SH-SY5Y (cell line): ENCODE results near the gene METTL16.

Experiments used
- GATA2 ChIP-seq: IDR thresholded peaks from 2 replicates; pipeline ENCODE4 v1.6.1; 2011; ENCODE audit warnings: mild to moderate bottlenecking, low read depth, low read length
- GATA3 ChIP-seq: IDR thresholded peaks from 2 replicates; pipeline ENCODE4 v1.6.1; 2011; ENCODE audit warnings: low read depth, mild to moderate bottlenecking, low read length, moderate library complexity

The METTL16 gene

DNA sequence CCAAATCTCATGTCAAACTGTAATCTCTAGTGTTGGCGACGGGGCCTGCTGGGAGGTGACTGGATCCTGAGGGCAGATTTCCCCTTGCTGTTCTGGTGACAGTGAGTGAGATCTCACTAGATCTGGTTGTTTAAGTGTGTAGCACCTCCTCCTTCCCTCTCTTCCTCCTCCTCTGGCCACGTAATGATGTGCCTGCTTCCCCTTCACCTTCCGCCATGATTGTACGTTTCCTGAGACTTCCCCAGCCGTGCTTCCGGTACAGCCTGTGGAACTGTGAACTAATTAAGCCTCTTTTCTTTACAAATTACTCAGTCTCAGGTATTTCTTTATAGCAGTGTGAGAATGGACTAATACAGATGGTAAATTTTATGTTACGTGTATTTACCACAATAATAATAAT, 49.2 kb downstream of the METTL16 start:
- TF ChIP-seq GATA3, result no peak
- TF ChIP-seq GATA2, result no peak

DNA sequence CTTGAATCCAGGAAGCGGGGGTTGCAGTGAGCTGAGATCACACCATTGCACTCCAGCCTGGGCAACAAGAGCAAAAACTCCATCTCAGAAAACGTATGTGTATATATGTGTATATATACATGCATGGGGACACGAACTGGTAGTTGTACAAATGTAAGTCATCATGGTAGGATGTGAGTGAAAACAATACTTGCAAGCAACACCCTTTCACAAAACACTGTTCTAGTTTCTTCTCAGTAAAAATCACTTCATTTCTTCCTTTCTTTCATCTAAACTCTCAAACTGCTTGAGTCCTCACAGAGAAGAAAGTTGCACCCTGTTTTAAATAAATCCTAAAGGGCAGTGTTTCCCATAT, 51.8 kb downstream of the METTL16 start:
- TF ChIP-seq GATA2 (no peak), GATA3 (no peak)

DNA sequence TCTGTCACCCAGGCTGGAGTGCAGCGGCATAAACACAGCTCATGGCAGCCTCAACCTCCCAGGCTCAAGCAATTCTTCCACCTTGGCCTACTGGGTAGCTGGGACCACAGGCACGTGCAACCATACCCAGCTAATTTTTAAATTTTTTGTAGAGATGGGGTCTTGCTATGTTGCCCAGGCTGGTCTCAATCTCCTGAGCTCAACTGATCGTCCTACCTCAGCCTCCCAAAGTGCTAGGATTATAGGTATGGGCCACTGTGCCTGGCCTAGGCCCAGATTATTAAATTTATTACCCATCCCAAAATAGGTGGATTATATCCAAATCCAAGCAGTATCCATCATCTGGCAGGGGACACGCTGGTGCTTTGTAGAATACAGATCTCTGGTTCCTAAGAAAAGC, 53.8 kb downstream of the METTL16 start:
- no peak for TF ChIP-seq GATA2
- TF ChIP-seq GATA3, result no peak

DNA sequence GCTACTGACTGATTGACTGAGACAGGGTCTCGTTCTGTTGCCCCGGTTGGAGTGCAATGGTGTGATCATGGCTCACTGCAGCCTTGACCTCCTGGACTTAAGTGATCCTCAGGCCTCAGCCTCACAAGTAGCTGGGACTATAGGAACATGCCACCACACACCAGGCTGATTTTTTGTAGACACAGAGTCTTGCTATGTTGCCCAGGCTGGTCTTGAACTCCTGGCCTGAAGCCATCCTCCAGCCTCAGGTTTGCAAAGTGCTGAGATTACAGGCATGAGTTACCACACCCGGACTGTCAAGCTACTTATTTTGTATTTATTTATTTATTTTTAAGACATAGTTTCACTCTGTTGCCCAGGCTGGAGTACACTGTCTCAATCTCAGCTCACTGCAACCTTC, 55.2 kb downstream of the METTL16 start:
- no peak for TF ChIP-seq GATA3
- TF ChIP-seq GATA2, result no peak

DNA sequence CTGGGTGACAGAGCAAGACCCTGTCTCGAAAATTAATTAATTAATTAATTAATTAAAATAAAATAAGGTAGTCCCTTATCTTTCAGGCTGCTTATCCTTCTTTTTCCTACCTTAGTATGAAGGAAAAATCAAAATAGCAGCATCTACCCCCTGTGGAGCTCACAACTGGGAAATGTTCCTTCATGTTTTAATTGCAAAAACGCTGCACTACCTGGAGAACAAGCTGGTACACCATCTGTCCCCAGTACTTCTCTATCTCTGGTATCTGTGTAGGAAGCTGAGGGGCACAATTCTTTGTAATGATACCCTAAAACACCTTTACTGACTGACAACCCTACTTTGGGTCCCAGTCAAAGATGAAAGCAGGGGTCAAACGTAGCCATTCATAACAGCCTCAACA, 55.7 kb downstream of the METTL16 start:
- TF ChIP-seq GATA2, result no peak
- TF ChIP-seq GATA3, result no peak

DNA sequence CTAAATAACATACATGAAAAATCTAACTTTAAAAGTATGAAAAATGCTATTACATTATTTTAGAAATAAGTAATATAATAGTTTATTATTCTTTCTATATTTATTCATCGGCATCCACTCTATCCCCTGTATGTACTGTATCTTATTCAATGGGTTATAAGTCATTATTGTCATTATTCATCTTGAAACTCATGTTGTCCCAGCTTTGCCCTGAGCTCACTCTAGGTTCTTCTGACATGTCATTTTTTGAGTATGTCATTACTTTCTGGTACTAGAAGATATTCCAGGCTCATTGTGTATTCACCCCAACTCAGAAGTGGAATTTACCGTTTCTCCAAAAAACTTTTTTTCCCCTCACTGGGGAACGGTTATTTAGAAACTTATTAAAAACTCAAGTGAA, 57.8 kb downstream of the METTL16 start:
- TF ChIP-seq GATA3 (no peak), GATA2 (no peak)

DNA sequence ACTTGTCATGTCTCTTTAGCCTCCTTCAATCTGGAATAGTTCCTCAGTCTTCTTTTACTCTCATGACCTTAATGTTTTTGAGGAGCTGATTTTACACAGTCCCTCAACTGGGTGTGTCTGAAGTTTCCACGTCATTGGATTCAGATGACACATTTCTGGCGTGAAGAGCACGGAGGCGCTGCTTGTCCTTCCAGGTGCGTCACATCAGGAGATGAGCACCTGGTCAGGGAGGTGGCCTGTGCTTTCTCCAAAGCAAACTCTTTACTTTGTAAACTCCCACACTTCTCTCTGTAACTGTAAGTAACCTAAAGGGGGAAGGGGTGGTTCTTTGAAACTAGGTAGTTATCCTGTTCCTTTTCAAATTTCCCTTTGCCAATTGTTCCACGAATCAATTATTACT, 58.4 kb downstream of the METTL16 start:
- TF ChIP-seq GATA3, result no peak

DNA sequence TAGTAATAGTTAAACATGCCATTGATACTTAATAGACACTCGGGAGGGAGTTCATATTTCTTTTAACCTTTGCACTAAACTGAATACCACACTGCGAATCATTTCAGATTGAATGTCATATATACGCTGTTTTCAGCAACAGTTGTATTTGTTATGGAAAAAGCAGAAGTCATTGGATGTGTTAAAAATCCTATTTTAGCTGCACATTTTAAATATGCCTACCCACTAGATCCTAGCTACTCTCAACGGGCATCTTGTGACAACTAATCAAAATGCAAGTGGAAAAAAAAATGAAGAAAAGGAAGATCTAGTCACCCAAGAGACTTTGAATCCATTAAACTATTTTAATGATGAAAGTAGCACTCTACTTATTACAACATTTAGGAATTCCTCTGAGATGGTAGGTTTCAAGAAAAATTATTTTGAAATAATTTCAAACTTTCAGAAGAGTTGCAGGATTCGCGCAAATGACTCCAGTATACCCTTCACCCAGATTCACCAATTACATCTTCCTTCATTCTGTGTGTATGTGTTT, 59.4 kb downstream of the METTL16 start:
- no peak for TF ChIP-seq GATA2
- no peak for TF ChIP-seq GATA3

DNA sequence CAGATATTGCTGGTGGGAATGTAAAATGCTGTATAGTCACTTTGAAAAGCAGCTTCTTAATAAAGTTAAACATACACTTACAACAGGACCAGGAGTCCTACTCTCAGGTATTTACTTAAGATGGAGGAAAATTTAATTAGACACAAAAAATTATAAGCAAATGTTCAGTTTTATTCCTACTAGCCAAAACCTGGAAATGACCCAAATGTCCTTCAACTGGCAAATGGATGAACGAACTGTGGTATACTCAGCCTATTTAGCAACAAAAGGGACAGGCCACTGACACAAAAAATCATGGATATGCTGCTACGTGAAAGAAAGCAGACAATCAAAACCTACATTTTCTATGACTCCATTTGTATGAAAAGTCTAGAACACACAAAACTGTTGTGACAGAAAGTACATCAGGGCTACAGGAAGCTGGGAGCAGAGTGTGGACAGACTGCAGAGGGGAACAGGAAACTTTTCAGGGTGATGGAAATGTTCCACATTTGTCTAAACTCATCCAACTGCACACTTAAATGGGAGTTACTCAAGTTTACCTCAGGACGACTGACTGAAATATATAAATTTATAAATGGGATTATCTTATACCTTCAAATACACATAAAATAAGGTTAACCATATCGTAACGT, 61.6 kb downstream of the METTL16 start:
- TF ChIP-seq GATA3 (no peak), GATA2 (no peak)

DNA sequence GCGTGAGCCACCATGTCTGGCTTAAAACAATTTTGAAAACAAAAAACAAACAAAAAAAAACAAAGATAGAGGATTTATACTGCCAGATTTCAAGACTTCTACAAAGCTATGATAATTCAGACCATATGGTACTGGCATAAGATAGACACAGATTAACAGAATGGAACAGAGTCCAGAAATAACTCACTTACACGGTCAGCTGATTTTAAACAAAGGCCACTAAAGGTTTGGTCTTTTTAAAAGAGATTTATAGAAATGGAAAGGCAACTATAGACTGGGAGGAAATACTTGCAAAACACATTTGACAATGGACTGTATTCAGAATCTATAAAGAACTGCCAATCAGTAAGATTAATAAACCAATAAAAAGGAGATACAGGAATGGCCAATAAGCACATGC, 62.2 kb downstream of the METTL16 start:
- TF ChIP-seq GATA3 (no peak; the same call in 1 of the 2 replicates), GATA2 (no peak)

DNA sequence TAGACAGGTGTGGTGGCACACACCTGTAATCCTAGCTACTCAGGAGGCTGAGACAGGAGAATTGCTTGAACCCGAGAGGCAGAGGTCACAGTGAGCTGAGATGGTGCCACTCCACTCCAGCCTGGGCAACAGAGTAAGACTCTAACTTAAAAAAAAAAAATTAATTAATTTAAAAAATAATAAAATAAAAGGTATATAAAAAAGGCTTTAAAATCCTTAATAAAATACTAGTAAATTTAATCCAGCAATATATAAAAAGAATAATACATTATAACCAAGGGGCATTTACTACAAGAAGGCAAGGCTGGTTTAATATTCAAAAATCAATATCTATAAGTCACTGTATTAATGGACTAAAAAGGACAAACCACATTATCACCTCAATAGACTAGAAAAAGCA, 66.0 kb downstream of the METTL16 start:
- TF ChIP-seq GATA2 (no peak), GATA3 (no peak)

DNA sequence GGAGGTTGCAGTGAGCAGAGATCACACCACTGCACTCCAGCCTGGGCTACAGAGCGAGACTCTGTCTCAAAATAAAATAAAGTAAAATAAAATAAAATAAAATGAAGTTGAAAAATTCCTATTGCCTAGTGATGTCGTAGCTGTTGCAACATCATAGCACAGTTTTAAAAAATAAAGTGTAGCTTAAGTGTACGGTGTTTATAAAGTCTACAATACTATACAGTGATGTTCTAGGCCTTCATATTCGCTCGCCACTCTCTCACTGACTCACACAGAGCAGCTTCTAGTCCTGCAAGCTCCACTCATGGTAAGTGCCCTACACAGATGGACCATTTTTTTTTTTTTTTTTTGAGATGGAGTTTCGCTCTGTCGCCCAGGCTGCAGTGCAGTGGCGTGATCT, 67.3 kb downstream of the METTL16 start:
- no peak for TF ChIP-seq GATA2
- TF ChIP-seq GATA3, result no peak

DNA sequence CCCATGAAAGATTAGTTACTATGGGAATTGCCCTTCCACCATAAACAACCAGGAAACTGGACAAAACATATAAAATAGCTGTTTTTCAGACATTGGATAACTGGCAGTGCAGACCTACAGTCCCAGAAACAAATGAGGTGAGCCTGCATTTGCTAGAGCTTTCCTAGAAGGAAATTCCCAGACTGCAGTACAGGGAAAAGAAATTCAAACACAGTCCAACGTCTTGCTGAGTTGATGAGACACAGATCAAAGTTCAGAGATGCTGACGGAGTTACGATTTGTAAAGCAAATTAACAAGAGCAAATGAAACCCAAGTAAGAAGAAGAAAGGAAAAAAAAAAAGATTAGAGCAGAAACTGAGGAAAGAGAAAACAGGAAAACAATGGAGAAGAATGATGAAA, 69.5 kb downstream of the METTL16 start:
- no peak for TF ChIP-seq GATA3

DNA sequence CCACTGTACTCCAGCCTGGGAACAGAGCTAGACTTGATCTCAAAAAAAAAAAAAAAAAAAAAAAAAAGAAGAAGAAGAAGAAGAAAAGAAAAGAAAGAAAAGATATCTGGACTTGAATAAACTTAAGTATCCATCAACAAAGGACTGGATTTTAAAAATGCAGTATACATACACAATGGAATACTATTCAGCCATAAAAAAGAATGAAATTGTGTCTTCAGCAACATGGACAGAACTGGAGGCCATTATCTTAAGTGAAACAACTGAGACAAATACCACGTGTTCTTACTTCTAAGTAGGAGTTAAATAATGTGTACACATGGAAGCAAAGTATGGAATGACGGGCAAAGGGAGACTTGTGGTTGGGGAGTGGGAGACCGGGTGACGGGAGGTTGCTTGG, 70.8 kb downstream of the METTL16 start:
- TF ChIP-seq GATA3 (no peak), GATA2 (no peak)

DNA sequence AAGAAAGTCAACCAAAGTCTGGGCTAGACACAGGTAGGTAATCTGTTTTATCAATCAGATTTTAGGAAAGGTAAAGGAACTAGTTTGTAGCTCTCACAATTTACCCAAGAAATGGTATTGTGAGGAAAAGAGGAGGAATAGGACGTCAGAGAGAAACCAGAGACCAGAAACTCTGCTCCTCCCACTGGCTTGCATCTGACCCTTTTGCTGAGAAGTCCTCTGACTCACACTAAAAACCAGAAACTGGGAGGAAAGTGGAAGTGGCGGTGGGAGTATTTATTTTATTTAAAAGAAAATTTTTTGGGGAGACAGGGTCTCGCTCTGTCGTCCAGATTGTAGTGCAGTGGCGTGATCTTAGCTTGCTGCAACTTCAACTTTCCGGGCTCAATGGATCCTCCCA, 72.9 kb downstream of the METTL16 start:
- TF ChIP-seq GATA3 (no peak), GATA2 (no peak)

DNA sequence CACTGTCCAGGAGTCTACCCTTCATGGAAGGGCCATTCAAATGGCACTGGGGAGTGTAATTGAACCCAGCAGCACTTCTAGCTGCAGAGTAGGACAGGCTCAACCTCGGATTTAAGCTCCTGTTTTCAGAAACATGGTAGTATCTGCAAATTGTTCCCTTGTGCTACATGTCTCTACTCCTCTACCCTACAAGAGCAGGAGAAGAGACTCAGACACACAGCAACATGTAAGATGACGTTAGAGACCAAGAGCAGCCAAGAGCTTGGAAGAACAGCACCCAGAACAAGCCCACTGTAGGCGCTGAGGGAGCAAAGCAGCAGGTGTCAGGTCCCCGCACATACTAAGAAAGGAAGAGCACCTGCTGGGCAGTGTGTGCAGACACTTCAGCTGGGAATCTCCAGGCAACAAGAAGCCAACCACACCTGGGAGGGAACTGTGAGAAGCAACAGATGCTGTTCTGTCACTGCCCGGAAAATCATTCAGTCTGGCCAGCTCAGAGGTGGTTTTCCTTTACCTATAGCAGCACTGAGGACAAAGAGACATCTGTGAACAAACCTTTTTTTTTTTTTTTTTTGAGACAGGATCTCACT, 75.3 kb downstream of the METTL16 start:
- TF ChIP-seq GATA2 (no peak), GATA3 (no peak)

DNA sequence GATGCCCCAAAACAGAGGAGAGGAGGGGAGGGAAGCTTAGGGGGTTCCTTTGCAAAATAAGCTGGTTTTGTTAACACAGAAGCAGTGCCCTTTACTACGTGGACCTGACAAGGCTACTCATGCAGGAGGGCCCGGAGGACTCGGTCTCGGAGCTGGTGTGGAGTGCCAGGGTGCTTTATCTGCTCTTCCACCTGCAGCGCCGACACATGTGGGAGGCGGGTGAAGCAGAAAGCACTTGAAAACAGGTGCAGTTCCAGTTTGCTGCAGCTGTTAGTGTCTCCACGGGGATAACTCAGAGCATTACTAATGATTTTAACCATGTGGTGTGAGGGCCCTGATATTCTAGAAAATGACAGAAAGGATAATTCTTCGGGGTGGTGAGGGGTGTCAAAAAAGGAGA, 75.8 kb downstream of the METTL16 start:
- TF ChIP-seq GATA3, result no peak
- TF ChIP-seq GATA2, result no peak
